K562 (cell line): ENCODE measurements around the gene MSANTD4. TPM values are rescaled to one million over a fixed set of nuclear protein-coding genes. Genes with fewer than 3 reads are reported as not detected.

Experiments used
- ARID1B ChIP-seq: fragments of 450-650 bp; IDR thresholded peaks from 2 replicates; pipeline ENCODE4 v1.6.1; 2016; ENCODE audit warnings: antibody characterized with exemption, mild to moderate bottlenecking, inconsistent platforms
- MED1 ChIP-seq: sonication (generic); formaldehyde crosslinking; IDR thresholded peaks from 2 replicates; pipeline ENCODE4 v1.8.1; 2023; ENCODE audit warnings: missing genetic modification reagents, borderline replicate concordance
- NCOR1 ChIP-seq: fragments of 450-650 bp; IDR thresholded peaks from 2 replicates; pipeline ENCODE4 v1.6.1; 2016; ENCODE audit warnings: mild to moderate bottlenecking, moderate library complexity
- TAF9B ChIP-seq: fragments of 450-650 bp; IDR thresholded peaks from 2 replicates; pipeline ENCODE4 v1.6.1; 2018; ENCODE audit warnings: mild to moderate bottlenecking; ENCODE audit not compliant: partially characterized antibody
- polyA plus RNA-seq, 8 experiments: library from polyadenylated mRNA; depleted of rRNA in 4 of 8; stranded (reverse) in 5 of 8; unstranded in 3 of 8; fragments of >200 nt; fragmentation: Nextera tagmentation in 2 of 8; fragmentation: Illumina TruSeq in 1 of 8; extraction: Ambion mirVana in 2 of 8; extraction: Trizol in 1 of 8; gene quantifications; 2 replicates each; pipeline versions ENCODE4 v1.2.1 to v1.2.3, GENCODE V29; 2011 to 2014; ENCODE audit warnings: inconsistent platforms in 1 of 8, missing spikeins in 1 of 8
- total RNA-seq, 7 experiments: library from RNA; depleted of rRNA in 6 of 7; stranded (reverse); fragments of >200 nt in 6 of 7; fragmentation: Illumina TruSeq in 2 of 7; extraction: Trizol in 2 of 7; gene quantifications; 2 replicates each; pipeline versions ENCODE4 v1.2.1 to v1.2.3, GENCODE V29; 2011 to 2021; ENCODE audit warnings: low replicate concordance in 1 of 7
- TF ChIP-seq, protein P1 (sequence below): sonication (generic); formaldehyde crosslinking; IDR thresholded peaks from 2 replicates; pipeline ENCODE4 v1.8.0; 2023; ENCODE audit warnings: missing genetic modification reagents, mild to moderate bottlenecking, borderline replicate concordance
- TF ChIP-seq, protein P2 (sequence below): fragments of 200-800 bp; sonication (Bioruptor generic); IDR thresholded peaks from 2 replicates; pipeline ENCODE4 v1.6.1; 2017; ENCODE audit warnings: missing genetic modification characterization, missing compliant biosample characterization
- TF ChIP-seq, protein P3 (sequence below): fragments of 150-350 bp; IDR thresholded peaks from 2 replicates; pipeline ENCODE4 v1.6.1; 2014; ENCODE audit warnings: low read depth, mild to moderate bottlenecking, low read length, borderline replicate concordance
- TF ChIP-seq, protein P4 (sequence below), 2 experiments: fragments of 150-350 bp in 1 of 2; IDR thresholded peaks; 2 replicates each; pipeline ENCODE4 v1.6.1; 2012 to 2016; ENCODE audit warnings: low read depth in 2 of 2, low read length in 2 of 2, mild to moderate bottlenecking in 1 of 2, moderate library complexity in 1 of 2
- TF ChIP-seq, protein P5 (sequence below): IDR thresholded peaks from 2 replicates; pipeline ENCODE4 v1.6.1; 2016; ENCODE audit warnings: missing genetic modification characterization, missing compliant biosample characterization

The MSANTD4 gene
- total and polyA plus RNA-seq, 9 of the 15 experiments (the other 6 are each of a cell fraction or from before 2014, with no cell fraction given) = 5.0 to 16.4 (median 10.2) TPM

DNA sequence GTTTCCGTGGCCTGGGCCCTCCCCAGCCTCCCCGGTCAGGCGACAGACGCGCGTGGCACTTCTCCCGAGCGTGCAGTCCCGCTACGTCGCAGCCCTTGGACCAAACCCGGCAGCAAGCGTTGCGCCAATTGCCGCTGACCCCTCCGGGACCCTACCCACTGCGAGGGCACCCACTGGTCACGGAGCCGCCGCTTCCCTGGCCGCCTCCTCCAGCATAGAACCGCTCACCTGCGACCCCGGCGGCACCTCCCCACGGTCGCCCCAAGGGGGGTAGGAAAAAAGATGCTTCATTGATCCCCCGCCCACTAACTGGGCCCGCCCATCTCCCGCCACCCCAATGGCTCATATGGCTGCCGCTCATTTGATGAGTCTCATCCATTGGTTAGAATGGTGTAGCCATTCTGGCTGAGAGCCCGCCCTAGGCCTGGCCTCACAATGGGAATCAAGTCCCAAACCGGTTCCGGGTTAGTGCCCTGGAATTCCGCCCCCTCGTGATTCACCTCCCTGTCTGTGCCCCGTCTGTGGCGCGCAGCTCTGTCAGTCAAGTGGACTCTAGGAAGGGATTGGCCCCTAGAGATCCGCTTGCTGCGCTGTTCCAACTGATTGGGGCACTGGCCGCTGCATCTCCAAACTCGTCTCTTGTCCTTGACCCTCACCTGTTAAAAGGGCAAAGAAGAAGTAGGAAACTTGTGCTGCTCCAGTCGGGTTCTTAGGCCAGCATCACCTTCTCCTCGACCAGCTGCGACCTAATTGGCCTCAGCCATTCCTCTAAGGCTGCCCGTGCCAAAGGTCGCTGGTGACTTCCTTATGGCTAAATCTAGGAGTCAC is at the start of gene MSANTD4 (continued):
- TF ChIP-seq, protein P1, sequence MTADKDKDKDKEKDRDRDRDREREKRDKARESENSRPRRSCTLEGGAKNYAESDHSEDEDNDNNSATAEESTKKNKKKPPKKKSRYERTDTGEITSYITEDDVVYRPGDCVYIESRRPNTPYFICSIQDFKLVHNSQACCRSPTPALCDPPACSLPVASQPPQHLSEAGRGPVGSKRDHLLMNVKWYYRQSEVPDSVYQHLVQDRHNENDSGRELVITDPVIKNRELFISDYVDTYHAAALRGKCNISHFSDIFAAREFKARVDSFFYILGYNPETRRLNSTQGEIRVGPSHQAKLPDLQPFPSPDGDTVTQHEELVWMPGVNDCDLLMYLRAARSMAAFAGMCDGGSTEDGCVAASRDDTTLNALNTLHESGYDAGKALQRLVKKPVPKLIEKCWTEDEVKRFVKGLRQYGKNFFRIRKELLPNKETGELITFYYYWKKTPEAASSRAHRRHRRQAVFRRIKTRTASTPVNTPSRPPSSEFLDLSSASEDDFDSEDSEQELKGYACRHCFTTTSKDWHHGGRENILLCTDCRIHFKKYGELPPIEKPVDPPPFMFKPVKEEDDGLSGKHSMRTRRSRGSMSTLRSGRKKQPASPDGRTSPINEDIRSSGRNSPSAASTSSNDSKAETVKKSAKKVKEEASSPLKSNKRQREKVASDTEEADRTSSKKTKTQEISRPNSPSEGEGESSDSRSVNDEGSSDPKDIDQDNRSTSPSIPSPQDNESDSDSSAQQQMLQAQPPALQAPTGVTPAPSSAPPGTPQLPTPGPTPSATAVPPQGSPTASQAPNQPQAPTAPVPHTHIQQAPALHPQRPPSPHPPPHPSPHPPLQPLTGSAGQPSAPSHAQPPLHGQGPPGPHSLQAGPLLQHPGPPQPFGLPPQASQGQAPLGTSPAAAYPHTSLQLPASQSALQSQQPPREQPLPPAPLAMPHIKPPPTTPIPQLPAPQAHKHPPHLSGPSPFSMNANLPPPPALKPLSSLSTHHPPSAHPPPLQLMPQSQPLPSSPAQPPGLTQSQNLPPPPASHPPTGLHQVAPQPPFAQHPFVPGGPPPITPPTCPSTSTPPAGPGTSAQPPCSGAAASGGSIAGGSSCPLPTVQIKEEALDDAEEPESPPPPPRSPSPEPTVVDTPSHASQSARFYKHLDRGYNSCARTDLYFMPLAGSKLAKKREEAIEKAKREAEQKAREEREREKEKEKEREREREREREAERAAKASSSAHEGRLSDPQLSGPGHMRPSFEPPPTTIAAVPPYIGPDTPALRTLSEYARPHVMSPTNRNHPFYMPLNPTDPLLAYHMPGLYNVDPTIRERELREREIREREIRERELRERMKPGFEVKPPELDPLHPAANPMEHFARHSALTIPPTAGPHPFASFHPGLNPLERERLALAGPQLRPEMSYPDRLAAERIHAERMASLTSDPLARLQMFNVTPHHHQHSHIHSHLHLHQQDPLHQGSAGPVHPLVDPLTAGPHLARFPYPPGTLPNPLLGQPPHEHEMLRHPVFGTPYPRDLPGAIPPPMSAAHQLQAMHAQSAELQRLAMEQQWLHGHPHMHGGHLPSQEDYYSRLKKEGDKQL = no peak
- TF ChIP-seq ARID1B (0 out of 2 replicates have a peak, but pooled peaks have one; percentile 11), MED1 (CRISPR knock-in tag) (no peak), TAF9B (peak; percentile 34), NCOR1 (no peak)
- TF ChIP-seq, protein P2, sequence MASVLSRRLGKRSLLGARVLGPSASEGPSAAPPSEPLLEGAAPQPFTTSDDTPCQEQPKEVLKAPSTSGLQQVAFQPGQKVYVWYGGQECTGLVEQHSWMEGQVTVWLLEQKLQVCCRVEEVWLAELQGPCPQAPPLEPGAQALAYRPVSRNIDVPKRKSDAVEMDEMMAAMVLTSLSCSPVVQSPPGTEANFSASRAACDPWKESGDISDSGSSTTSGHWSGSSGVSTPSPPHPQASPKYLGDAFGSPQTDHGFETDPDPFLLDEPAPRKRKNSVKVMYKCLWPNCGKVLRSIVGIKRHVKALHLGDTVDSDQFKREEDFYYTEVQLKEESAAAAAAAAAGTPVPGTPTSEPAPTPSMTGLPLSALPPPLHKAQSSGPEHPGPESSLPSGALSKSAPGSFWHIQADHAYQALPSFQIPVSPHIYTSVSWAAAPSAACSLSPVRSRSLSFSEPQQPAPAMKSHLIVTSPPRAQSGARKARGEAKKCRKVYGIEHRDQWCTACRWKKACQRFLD = peak; percentile 58; the same call in 1 of the 2 replicates
- TF ChIP-seq, protein P3, sequence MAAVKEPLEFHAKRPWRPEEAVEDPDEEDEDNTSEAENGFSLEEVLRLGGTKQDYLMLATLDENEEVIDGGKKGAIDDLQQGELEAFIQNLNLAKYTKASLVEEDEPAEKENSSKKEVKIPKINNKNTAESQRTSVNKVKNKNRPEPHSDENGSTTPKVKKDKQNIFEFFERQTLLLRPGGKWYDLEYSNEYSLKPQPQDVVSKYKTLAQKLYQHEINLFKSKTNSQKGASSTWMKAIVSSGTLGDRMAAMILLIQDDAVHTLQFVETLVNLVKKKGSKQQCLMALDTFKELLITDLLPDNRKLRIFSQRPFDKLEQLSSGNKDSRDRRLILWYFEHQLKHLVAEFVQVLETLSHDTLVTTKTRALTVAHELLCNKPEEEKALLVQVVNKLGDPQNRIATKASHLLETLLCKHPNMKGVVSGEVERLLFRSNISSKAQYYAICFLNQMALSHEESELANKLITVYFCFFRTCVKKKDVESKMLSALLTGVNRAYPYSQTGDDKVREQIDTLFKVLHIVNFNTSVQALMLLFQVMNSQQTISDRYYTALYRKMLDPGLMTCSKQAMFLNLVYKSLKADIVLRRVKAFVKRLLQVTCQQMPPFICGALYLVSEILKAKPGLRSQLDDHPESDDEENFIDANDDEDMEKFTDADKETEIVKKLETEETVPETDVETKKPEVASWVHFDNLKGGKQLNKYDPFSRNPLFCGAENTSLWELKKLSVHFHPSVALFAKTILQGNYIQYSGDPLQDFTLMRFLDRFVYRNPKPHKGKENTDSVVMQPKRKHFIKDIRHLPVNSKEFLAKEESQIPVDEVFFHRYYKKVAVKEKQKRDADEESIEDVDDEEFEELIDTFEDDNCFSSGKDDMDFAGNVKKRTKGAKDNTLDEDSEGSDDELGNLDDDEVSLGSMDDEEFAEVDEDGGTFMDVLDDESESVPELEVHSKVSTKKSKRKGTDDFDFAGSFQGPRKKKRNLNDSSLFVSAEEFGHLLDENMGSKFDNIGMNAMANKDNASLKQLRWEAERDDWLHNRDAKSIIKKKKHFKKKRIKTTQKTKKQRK = peak; percentile 81
- TF ChIP-seq, protein P4, sequence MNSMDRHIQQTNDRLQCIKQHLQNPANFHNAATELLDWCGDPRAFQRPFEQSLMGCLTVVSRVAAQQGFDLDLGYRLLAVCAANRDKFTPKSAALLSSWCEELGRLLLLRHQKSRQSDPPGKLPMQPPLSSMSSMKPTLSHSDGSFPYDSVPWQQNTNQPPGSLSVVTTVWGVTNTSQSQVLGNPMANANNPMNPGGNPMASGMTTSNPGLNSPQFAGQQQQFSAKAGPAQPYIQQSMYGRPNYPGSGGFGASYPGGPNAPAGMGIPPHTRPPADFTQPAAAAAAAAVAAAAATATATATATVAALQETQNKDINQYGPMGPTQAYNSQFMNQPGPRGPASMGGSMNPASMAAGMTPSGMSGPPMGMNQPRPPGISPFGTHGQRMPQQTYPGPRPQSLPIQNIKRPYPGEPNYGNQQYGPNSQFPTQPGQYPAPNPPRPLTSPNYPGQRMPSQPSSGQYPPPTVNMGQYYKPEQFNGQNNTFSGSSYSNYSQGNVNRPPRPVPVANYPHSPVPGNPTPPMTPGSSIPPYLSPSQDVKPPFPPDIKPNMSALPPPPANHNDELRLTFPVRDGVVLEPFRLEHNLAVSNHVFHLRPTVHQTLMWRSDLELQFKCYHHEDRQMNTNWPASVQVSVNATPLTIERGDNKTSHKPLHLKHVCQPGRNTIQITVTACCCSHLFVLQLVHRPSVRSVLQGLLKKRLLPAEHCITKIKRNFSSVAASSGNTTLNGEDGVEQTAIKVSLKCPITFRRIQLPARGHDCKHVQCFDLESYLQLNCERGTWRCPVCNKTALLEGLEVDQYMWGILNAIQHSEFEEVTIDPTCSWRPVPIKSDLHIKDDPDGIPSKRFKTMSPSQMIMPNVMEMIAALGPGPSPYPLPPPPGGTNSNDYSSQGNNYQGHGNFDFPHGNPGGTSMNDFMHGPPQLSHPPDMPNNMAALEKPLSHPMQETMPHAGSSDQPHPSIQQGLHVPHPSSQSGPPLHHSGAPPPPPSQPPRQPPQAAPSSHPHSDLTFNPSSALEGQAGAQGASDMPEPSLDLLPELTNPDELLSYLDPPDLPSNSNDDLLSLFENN (IDR thresholded peaks at IDR 0.05; ENCODE audit: low read depth in 2 of 2, low read length in 2 of 2) = no peak
- TF ChIP-seq, protein P5, sequence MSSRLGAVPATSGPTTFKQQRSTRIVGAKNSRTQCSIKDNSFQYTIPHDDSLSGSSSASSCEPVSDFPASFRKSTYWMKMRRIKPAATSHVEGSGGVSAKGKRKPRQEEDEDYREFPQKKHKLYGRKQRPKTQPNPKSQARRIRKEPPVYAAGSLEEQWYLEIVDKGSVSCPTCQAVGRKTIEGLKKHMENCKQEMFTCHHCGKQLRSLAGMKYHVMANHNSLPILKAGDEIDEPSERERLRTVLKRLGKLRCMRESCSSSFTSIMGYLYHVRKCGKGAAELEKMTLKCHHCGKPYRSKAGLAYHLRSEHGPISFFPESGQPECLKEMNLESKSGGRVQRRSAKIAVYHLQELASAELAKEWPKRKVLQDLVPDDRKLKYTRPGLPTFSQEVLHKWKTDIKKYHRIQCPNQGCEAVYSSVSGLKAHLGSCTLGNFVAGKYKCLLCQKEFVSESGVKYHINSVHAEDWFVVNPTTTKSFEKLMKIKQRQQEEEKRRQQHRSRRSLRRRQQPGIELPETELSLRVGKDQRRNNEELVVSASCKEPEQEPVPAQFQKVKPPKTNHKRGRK = no peak
